ENCODE results near the gene NR1H2. TPM values are rescaled to one million over a fixed set of nuclear protein-coding genes. Genes with fewer than 3 reads are reported as not detected.

NR1H2 gene
- total and polyA plus RNA-seq, 10 of the 15 experiments (the other 5 are each of a cell fraction or from before 2014, with no cell fraction given) = 0.05 to 54.2 (median 35.1) TPM

GRCh38 chr19:50344661-50345318, 31.5 kb upstream of the NR1H2 start (continued):
- TF ChIP-seq REST (IDR thresholded peaks at IDR 0.05; ENCODE audit: low read depth, low read length) (no peak), BMI1 (IDR thresholded peaks at IDR 0.05; ENCODE audit: borderline replicate concordance) (peak; percentile 61; the same call in 1 of the 2 replicates), ZBTB33 (IDR thresholded peaks at IDR 0.05) (no peak), ZNF217 (IDR thresholded peaks at IDR 0.05) (peak; percentile 73), E2F8 (IDR thresholded peaks at IDR 0.05; ENCODE audit: low read depth, partially characterized antibody) (no peak), MEF2A (IDR thresholded peaks at IDR 0.05; ENCODE audit: insufficient read depth, low read depth, low read length) (peak; percentile 49; the same call in 1 of the 2 replicates), ZNF592 (IDR thresholded peaks at IDR 0.05) (no peak), ZZZ3 (IDR thresholded peaks at IDR 0.05; ENCODE audit: control insufficient read depth, insufficient read length, low read depth) (no peak), BRCA1 (IDR thresholded peaks at IDR 0.05; ENCODE audit: low read depth, low read length) (no peak), ZNF687 (IDR thresholded peaks at IDR 0.05) (no peak; the same call in none of the 2 replicates), NR2F1 (conservative IDR thresholded peaks at IDR 0.05) (peak; percentile 36)

All from GM12878 (cell line).